WTC11 (cell line): ENCODE measurements around the gene IFNGR1. TPM values are rescaled to one million over a fixed set of nuclear protein-coding genes. Genes with fewer than 3 reads are reported as not detected.

Experiments used
- ATAC-seq: fragments of 200-7000 bp; cut with Tn5 transposase; 2 replicates; pipeline ENCODE4 v1.10.0; 2021; ENCODE audit warnings: mild to moderate bottlenecking, moderate library complexity
- CTCF ChIA-PET: fragments of 300-600 bp; sonication (Branson Sonifier 250); formaldehyde crosslinking; loops from one replicate; lab custom pipeline; 2021; ENCODE audit warnings: antibody characterized with exemption; lab: Charles Lee
- POLR2A ChIA-PET: fragments of 350-600 bp; sonication (Branson Sonifier 250); formaldehyde crosslinking; loops from one replicate; lab custom pipeline; 2021; ENCODE audit warnings: antibody characterized with exemption; lab: Charles Lee
- DNase-seq: peaks from one replicate; pipeline ENCODE4 v3.0.0; 2021; ENCODE audit warnings: low spot score
- H3K27ac Mint-ChIP-seq: 2 replicates; pipeline ENCODE4 v1.8.0; 2021; ENCODE audit warnings: mixed read lengths
- H3K27me3 Mint-ChIP-seq: 2 replicates; pipeline ENCODE4 v1.8.0; 2021; ENCODE audit warnings: low read depth, mild to moderate bottlenecking, moderate library complexity, mixed read lengths
- H3K36me3 Mint-ChIP-seq: 2 replicates; pipeline ENCODE4 v1.8.0; 2021; ENCODE audit warnings: mixed read lengths
- H3K4me1 Mint-ChIP-seq: 2 replicates; pipeline ENCODE4 v1.8.0; 2022; ENCODE audit warnings: mixed read lengths
- H3K4me3 Mint-ChIP-seq: 2 replicates; pipeline ENCODE4 v1.8.0; 2021; ENCODE audit warnings: mild to moderate bottlenecking, moderate library complexity, mixed read lengths
- H3K9me3 Mint-ChIP-seq: 2 replicates; pipeline ENCODE4 v1.8.0; 2021; ENCODE audit warnings: mixed read lengths
- CBFB ChIP-seq: sonication (generic); formaldehyde crosslinking; IDR thresholded peaks from 2 replicates; pipeline ENCODE4 v1.8.1; 2022; ENCODE audit warnings: mild to moderate bottlenecking, low read depth, missing genetic modification reagents
- CREM ChIP-seq: sonication (generic); formaldehyde crosslinking; IDR thresholded peaks from 2 replicates; pipeline ENCODE4 v1.8.1; 2022; ENCODE audit warnings: mild to moderate bottlenecking, missing genetic modification reagents, moderate library complexity
- GTF2I ChIP-seq: fragments of 250-450 bp; sonication (Bioruptor Pico); conservative IDR thresholded peaks from 2 replicates; pipeline ENCODE4 v1.4.0; 2021; ENCODE audit warnings: mild to moderate bottlenecking
- HMGA2 ChIP-seq: fragments of 250-450 bp; sonication (Bioruptor Pico); IDR thresholded peaks from 2 replicates; pipeline ENCODE4 v1.4.0; 2021; ENCODE audit warnings: mild to moderate bottlenecking, moderate library complexity
- JUN ChIP-seq: sonication (generic); formaldehyde crosslinking; IDR thresholded peaks from 2 replicates; pipeline ENCODE4 v1.8.0; 2023; ENCODE audit warnings: mild to moderate bottlenecking, missing genetic modification reagents
- MXD4 ChIP-seq: fragments of 250-450 bp; sonication (Bioruptor Pico); IDR thresholded peaks from 2 replicates; pipeline ENCODE4 v1.8.0; 2021; ENCODE audit warnings: mild to moderate bottlenecking, moderate library complexity, borderline replicate concordance
- NR1H2 ChIP-seq: sonication (generic); formaldehyde crosslinking; IDR thresholded peaks from 2 replicates; pipeline ENCODE4 v1.9.0; 2021; ENCODE audit warnings: mild to moderate bottlenecking, moderate library complexity, missing genetic modification reagents
- SMAD4 ChIP-seq: sonication (generic); formaldehyde crosslinking; IDR thresholded peaks from 2 replicates; pipeline ENCODE4 v1.8.0; 2022; ENCODE audit warnings: mild to moderate bottlenecking, missing genetic modification reagents
- ZNF396 ChIP-seq: fragments of 250-450 bp; sonication (Bioruptor Pico); IDR thresholded peaks from 2 replicates; pipeline ENCODE4 v1.8.0; 2021; ENCODE audit warnings: mild to moderate bottlenecking, moderate library complexity, borderline replicate concordance
- total RNA-seq: library from RNA; stranded (reverse); gene quantifications from 3 replicates; pipeline ENCODE4 v1.2.3, GENCODE V29; 2021
- TF ChIP-seq, protein P1 (sequence below): fragments of 250-450 bp; sonication (Bioruptor Pico); conservative IDR thresholded peaks from 2 replicates; pipeline ENCODE4 v1.9.0; 2021; ENCODE audit warnings: mild to moderate bottlenecking
- TF ChIP-seq, protein P2 (sequence below): fragments of 250-450 bp; sonication (Bioruptor Pico); IDR thresholded peaks from 2 replicates; pipeline ENCODE4 v1.9.0; 2021; ENCODE audit warnings: moderate library complexity, mild to moderate bottlenecking, inconsistent platforms, borderline replicate concordance
- TF ChIP-seq, protein P3 (sequence below): fragments of 250-450 bp; sonication (Bioruptor Pico); IDR thresholded peaks from 2 replicates; pipeline ENCODE4 v1.8.0; 2021; ENCODE audit warnings: mild to moderate bottlenecking
- TF ChIP-seq, protein P4 (sequence below): fragments of 250-450 bp; sonication (Bioruptor Pico); IDR thresholded peaks from 2 replicates; pipeline ENCODE4 v1.9.0; 2021; ENCODE audit warnings: mild to moderate bottlenecking, borderline replicate concordance
- TF ChIP-seq, protein P5 (sequence below): sonication (generic); formaldehyde crosslinking; IDR thresholded peaks from 2 replicates; pipeline ENCODE4 v1.8.0; 2023; ENCODE audit warnings: mild to moderate bottlenecking, missing genetic modification reagents
- TF ChIP-seq, protein P6 (sequence below): sonication (generic); formaldehyde crosslinking; IDR thresholded peaks from 2 replicates; pipeline ENCODE4 v1.8.1; 2022; ENCODE audit warnings: missing genetic modification reagents, borderline replicate concordance
- TF ChIP-seq, protein P7 (sequence below): sonication (generic); formaldehyde crosslinking; IDR thresholded peaks from 2 replicates; pipeline ENCODE4 v1.8.1; 2023; ENCODE audit warnings: mild to moderate bottlenecking, missing genetic modification reagents, borderline replicate concordance

The IFNGR1 gene
- total RNA-seq, 1 experiment from 2014 or later: 17.6 TPM

DNA sequence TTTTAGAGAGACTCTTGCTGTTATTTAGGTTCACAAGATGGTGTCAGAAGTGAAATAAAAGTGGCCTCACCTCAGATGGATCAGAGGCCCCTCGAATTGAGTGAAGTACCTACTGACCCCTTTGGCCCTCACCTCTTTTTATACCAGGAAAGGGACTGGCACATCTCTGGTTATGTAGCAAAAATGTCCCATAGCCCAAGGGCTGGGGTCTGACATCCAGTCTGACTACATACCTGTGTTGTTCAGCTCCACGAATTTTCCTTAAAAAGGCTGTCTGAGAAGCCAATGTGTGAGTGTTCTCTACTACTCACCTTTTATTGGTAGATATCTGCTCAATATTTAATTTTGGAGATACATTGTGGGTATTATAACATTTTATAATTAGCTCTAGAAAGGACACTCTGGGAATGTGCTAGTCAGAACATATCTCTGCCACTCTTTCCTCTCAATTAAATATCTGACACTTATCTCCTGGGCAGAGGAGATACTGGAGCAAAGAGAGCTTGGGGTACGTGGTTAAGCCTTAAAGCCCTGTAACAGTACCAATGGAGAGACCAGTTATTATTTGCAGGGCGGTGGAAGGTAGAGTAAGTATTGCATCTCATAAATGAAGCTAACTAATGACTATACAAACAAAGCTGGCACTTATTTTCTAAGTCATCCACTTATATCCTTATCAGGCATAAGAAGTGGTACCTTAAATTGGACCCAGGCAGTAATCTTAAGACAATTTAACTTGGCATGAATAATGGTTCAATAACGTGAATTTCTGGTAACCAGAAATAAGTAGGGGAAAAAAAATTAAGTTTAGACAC is 25.7 kb downstream of the IFNGR1 start (continued):
- TF ChIP-seq, protein P1, sequence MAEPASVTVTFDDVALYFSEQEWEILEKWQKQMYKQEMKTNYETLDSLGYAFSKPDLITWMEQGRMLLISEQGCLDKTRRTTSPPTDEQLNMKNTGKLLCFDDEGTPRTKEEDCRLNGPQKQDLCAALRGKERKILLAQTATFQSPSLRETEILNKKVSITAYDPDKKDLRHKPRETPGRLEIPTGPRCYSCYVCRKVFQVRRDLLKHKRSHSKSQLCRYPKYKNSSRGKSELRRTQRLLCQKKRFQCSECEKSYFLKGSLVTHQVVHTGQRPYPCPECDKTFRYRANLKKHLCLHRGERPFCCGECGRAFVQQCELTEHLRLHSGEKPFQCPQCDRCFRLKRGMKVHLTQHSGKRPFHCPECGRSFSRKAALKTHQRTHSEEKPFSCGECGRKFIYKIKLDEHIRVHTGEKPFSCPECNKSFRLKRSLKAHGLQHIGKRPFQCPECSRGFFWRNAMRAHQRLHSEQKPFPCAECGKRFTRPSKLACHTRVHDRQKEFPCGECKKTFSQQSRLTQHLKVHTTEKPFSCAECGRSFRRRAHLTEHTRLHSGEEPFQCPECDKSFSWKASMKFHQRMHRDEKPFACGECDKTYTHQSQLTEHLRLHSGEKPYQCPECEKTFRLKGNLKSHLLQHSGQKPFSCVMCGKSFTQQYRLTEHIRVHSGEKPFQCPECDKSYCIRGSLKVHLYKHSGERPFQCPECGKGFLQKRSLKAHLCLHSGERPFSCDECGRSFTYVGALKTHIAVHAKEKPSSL: no peak
- TF ChIP-seq, protein P2, sequence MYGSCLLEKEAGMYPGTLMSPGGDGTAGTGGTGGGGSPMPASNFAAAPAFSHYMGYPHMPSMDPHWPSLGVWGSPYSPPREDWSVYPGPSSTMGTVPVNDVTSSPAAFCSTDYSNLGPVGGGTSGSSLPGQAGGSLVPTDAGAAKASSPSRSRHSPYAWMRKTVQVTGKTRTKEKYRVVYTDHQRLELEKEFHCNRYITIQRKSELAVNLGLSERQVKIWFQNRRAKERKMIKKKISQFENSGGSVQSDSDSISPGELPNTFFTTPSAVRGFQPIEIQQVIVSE (CRISPR knock-in tag): no peak
- no peak for TF ChIP-seq GTF2I (CRISPR knock-in tag)
- no peak for TF ChIP-seq JUN

DNA sequence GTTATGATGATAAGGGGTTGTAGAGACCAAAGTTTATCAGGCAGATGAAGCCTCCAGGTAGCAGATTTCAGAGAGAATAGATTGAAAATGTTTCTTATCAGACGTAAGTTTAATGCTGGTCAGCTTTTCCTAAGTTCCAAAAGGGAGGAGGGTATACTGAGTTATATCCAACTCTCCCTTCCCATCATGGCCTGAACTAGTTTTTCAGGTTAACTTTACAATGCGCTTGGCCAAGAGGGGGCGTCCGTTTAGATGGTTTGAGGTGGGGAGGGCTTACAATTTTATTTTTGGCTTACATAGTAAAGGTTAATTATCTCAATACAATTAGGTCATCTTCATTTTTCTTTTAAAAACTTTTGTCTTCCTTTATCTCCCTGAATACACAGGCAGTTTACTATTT is 26.4 kb downstream of the IFNGR1 start:
- POLR2A ChIA-PET: no interaction called here
- Mint-ChIP-seq H3K4me1 (no peaks in the 10 kb centered on the region), H3K27me3 (no peaks in the 10 kb centered on the region; the same call in 1 of the 2 replicates), H3K36me3 (peaks cover 39% of the 10 kb centered on the region), H3K9me3 (peaks cover 54% of the 10 kb centered on the region), H3K4me3 (no peak overlapping the region), H3K27ac (no peak overlapping the region)
- DNase-seq (no peak), ATAC-seq (no peak)
- CTCF ChIA-PET: no interaction called here
- TF ChIP-seq HMGA2 (CRISPR knock-in tag) (no peak), MXD4 (no peak), NR1H2 (CRISPR knock-in tag) (no peak), CREM (CRISPR knock-in tag) (no peak), ZNF396 (no peak), SMAD4 (CRISPR knock-in tag) (no peak), CBFB (CRISPR knock-in tag) (no peak)
- TF ChIP-seq, protein P3, sequence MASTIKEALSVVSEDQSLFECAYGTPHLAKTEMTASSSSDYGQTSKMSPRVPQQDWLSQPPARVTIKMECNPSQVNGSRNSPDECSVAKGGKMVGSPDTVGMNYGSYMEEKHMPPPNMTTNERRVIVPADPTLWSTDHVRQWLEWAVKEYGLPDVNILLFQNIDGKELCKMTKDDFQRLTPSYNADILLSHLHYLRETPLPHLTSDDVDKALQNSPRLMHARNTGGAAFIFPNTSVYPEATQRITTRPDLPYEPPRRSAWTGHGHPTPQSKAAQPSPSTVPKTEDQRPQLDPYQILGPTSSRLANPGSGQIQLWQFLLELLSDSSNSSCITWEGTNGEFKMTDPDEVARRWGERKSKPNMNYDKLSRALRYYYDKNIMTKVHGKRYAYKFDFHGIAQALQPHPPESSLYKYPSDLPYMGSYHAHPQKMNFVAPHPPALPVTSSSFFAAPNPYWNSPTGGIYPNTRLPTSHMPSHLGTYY (CRISPR knock-in tag): no peak
- TF ChIP-seq, protein P4, sequence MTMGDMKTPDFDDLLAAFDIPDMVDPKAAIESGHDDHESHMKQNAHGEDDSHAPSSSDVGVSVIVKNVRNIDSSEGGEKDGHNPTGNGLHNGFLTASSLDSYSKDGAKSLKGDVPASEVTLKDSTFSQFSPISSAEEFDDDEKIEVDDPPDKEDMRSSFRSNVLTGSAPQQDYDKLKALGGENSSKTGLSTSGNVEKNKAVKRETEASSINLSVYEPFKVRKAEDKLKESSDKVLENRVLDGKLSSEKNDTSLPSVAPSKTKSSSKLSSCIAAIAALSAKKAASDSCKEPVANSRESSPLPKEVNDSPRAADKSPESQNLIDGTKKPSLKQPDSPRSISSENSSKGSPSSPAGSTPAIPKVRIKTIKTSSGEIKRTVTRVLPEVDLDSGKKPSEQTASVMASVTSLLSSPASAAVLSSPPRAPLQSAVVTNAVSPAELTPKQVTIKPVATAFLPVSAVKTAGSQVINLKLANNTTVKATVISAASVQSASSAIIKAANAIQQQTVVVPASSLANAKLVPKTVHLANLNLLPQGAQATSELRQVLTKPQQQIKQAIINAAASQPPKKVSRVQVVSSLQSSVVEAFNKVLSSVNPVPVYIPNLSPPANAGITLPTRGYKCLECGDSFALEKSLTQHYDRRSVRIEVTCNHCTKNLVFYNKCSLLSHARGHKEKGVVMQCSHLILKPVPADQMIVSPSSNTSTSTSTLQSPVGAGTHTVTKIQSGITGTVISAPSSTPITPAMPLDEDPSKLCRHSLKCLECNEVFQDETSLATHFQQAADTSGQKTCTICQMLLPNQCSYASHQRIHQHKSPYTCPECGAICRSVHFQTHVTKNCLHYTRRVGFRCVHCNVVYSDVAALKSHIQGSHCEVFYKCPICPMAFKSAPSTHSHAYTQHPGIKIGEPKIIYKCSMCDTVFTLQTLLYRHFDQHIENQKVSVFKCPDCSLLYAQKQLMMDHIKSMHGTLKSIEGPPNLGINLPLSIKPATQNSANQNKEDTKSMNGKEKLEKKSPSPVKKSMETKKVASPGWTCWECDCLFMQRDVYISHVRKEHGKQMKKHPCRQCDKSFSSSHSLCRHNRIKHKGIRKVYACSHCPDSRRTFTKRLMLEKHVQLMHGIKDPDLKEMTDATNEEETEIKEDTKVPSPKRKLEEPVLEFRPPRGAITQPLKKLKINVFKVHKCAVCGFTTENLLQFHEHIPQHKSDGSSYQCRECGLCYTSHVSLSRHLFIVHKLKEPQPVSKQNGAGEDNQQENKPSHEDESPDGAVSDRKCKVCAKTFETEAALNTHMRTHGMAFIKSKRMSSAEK: no peak
- TF ChIP-seq, protein P2 (CRISPR knock-in tag): no peak
- TF ChIP-seq, protein P5, sequence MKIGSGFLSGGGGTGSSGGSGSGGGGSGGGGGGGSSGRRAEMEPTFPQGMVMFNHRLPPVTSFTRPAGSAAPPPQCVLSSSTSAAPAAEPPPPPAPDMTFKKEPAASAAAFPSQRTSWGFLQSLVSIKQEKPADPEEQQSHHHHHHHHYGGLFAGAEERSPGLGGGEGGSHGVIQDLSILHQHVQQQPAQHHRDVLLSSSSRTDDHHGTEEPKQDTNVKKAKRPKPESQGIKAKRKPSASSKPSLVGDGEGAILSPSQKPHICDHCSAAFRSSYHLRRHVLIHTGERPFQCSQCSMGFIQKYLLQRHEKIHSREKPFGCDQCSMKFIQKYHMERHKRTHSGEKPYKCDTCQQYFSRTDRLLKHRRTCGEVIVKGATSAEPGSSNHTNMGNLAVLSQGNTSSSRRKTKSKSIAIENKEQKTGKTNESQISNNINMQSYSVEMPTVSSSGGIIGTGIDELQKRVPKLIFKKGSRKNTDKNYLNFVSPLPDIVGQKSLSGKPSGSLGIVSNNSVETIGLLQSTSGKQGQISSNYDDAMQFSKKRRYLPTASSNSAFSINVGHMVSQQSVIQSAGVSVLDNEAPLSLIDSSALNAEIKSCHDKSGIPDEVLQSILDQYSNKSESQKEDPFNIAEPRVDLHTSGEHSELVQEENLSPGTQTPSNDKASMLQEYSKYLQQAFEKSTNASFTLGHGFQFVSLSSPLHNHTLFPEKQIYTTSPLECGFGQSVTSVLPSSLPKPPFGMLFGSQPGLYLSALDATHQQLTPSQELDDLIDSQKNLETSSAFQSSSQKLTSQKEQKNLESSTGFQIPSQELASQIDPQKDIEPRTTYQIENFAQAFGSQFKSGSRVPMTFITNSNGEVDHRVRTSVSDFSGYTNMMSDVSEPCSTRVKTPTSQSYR (CRISPR knock-in tag): no peak
- TF ChIP-seq, protein P6, sequence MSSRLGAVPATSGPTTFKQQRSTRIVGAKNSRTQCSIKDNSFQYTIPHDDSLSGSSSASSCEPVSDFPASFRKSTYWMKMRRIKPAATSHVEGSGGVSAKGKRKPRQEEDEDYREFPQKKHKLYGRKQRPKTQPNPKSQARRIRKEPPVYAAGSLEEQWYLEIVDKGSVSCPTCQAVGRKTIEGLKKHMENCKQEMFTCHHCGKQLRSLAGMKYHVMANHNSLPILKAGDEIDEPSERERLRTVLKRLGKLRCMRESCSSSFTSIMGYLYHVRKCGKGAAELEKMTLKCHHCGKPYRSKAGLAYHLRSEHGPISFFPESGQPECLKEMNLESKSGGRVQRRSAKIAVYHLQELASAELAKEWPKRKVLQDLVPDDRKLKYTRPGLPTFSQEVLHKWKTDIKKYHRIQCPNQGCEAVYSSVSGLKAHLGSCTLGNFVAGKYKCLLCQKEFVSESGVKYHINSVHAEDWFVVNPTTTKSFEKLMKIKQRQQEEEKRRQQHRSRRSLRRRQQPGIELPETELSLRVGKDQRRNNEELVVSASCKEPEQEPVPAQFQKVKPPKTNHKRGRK (CRISPR knock-in tag): no peak
- TF ChIP-seq, protein P7, sequence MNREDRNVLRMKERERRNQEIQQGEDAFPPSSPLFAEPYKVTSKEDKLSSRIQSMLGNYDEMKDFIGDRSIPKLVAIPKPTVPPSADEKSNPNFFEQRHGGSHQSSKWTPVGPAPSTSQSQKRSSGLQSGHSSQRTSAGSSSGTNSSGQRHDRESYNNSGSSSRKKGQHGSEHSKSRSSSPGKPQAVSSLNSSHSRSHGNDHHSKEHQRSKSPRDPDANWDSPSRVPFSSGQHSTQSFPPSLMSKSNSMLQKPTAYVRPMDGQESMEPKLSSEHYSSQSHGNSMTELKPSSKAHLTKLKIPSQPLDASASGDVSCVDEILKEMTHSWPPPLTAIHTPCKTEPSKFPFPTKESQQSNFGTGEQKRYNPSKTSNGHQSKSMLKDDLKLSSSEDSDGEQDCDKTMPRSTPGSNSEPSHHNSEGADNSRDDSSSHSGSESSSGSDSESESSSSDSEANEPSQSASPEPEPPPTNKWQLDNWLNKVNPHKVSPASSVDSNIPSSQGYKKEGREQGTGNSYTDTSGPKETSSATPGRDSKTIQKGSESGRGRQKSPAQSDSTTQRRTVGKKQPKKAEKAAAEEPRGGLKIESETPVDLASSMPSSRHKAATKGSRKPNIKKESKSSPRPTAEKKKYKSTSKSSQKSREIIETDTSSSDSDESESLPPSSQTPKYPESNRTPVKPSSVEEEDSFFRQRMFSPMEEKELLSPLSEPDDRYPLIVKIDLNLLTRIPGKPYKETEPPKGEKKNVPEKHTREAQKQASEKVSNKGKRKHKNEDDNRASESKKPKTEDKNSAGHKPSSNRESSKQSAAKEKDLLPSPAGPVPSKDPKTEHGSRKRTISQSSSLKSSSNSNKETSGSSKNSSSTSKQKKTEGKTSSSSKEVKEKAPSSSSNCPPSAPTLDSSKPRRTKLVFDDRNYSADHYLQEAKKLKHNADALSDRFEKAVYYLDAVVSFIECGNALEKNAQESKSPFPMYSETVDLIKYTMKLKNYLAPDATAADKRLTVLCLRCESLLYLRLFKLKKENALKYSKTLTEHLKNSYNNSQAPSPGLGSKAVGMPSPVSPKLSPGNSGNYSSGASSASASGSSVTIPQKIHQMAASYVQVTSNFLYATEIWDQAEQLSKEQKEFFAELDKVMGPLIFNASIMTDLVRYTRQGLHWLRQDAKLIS (CRISPR knock-in tag): no peak
